Neural cell (in vitro differentiated cells): ENCODE measurements around the gene CTNNA1. TPM values are rescaled to one million over a fixed set of nuclear protein-coding genes. Genes with fewer than 3 reads are reported as not detected.

Experiments used
- H2AFZ ChIP-seq: fragments of 200-600, 300-800 bp; sonication (generic), shearing (Covaris generic); 2 replicates; pipeline ENCODE4 v1.6.0; 2014; ENCODE audit warnings: low read depth, mild to moderate bottlenecking, antibody characterized with exemption, low read length, moderate library complexity
- H3F3A ChIP-seq: fragments of 200-600 bp; shearing (Covaris generic); 2 replicates; pipeline ENCODE4 v1.6.1; 2016; ENCODE audit warnings: mild to moderate bottlenecking, moderate library complexity, mixed read lengths, antibody characterized with exemption, low read length; ENCODE audit not compliant: insufficient read depth, poor library complexity, severe bottlenecking
- H3K27ac ChIP-seq: fragments of 200-600, 300-800 bp; sonication (generic), shearing (Covaris generic); 2 replicates; pipeline ENCODE4 v1.5.1; 2014; ENCODE audit warnings: mild to moderate bottlenecking, low read length, moderate library complexity
- H3K27me3 ChIP-seq: fragments of 300-800, 200-600 bp; sonication (generic), shearing (Covaris generic); 2 replicates; pipeline ENCODE4 v1.6.0; 2014; ENCODE audit warnings: mild to moderate bottlenecking, low read depth, low read length, moderate library complexity; ENCODE audit not compliant: insufficient read depth
- H3K36me3 ChIP-seq: fragments of 300-800, 200-600 bp; sonication (generic), shearing (Covaris generic); 2 replicates; pipeline ENCODE4 v1.5.1; 2014; ENCODE audit warnings: mild to moderate bottlenecking, antibody characterized with exemption, low read length, moderate library complexity; ENCODE audit not compliant: insufficient read depth
- H3K4me2 ChIP-seq: fragments of 300-800, 200-600 bp; sonication (generic), shearing (Covaris generic); 2 replicates; pipeline ENCODE4 v1.6.0; 2014; ENCODE audit warnings: mild to moderate bottlenecking, low read length
- H3K4me3 ChIP-seq: fragments of 300-800, 200-600 bp; sonication (generic), shearing (Covaris generic); 2 replicates; pipeline ENCODE4 v1.5.1; 2014; ENCODE audit warnings: mild to moderate bottlenecking, low read length, moderate library complexity
- H3K79me2 ChIP-seq: fragments of 200-600 bp; shearing (Covaris generic); replicated peaks from 2 replicates; pipeline ENCODE4 v1.6.0; 2014; ENCODE audit warnings: mild to moderate bottlenecking, low read length, moderate library complexity; ENCODE audit not compliant: insufficient read depth
- H3K9ac ChIP-seq: fragments of 300-800, 200-600 bp; sonication (generic), shearing (Covaris generic); 2 replicates; pipeline ENCODE4 v1.6.1; 2016; ENCODE audit warnings: mild to moderate bottlenecking, low read length, mixed read lengths
- H3K9me2 ChIP-seq: fragments of 200-600 bp; shearing (Covaris generic); 2 replicates; pipeline ENCODE4 v1.6.1; 2016; ENCODE audit warnings: mild to moderate bottlenecking, low read length, mixed read lengths; ENCODE audit not compliant: insufficient read depth
- H3K9me3 ChIP-seq: fragments of 200-600, 300-800 bp; sonication (generic), shearing (Covaris generic); 2 replicates; pipeline ENCODE4 v1.6.1; 2016; ENCODE audit warnings: mild to moderate bottlenecking, mixed run types, low read length, moderate library complexity, mixed read lengths
- H4K20me1 ChIP-seq: fragments of 200-600 bp; shearing (Covaris generic); 2 replicates; pipeline ENCODE4 v1.6.1; 2016; ENCODE audit warnings: mild to moderate bottlenecking, mixed run types; ENCODE audit not compliant: insufficient read depth
- EP300 ChIP-seq: fragments of 450-650 bp; conservative IDR thresholded peaks from 2 replicates; pipeline ENCODE4 v1.6.1; 2014; ENCODE audit warnings: antibody characterized with exemption, mild to moderate bottlenecking, moderate library complexity; ENCODE audit not compliant: poor library complexity, severe bottlenecking
- EZH2 ChIP-seq: fragments of 200-600, 300-800 bp; shearing (Covaris generic), sonication (generic); IDR thresholded peaks from 2 replicates; pipeline ENCODE4 v1.6.1; 2014; ENCODE audit warnings: antibody characterized with exemption, low read length, borderline replicate concordance, mild to moderate bottlenecking; ENCODE audit not compliant: insufficient read depth, poor library complexity, severe bottlenecking
- MXI1 ChIP-seq: fragments of 450-650 bp; conservative IDR thresholded peaks from 2 replicates; pipeline ENCODE4 v1.6.1; 2014; ENCODE audit warnings: antibody characterized with exemption, mild to moderate bottlenecking; ENCODE audit not compliant: poor library complexity, severe bottlenecking
- POLR2AphosphoS5 ChIP-seq: IDR thresholded peaks from 2 replicates; pipeline ENCODE4 v1.6.1; 2012
- RAD21 ChIP-seq: fragments of 450-650 bp; conservative IDR thresholded peaks from 2 replicates; pipeline ENCODE4 v1.6.1; 2014; ENCODE audit warnings: antibody characterized with exemption, mild to moderate bottlenecking, moderate library complexity
- SMC3 ChIP-seq: fragments of 450-650 bp; conservative IDR thresholded peaks from 2 replicates; pipeline ENCODE4 v1.6.1; 2014; ENCODE audit warnings: antibody characterized with exemption, mild to moderate bottlenecking, moderate library complexity; ENCODE audit not compliant: poor library complexity
- TAF1 ChIP-seq: IDR thresholded peaks from 2 replicates; pipeline ENCODE4 v1.6.1; 2012; ENCODE audit warnings: low read depth
- polyA plus RNA-seq: library from polyadenylated mRNA; depleted of rRNA; stranded (reverse); fragments of >200 nt; gene quantifications from 2 replicates; pipeline ENCODE4 v1.2.3, GENCODE V29; 2014
- TF ChIP-seq, protein P1 (sequence below): fragments of 450-650 bp; IDR thresholded peaks from 2 replicates; pipeline ENCODE4 v1.5.1; 2014; ENCODE audit warnings: antibody characterized with exemption, mild to moderate bottlenecking, moderate library complexity; ENCODE audit not compliant: poor library complexity, severe bottlenecking
- TF ChIP-seq, protein P2 (sequence below): IDR thresholded peaks from 2 replicates; pipeline ENCODE4 v1.6.1; 2012; ENCODE audit warnings: borderline replicate concordance

The CTNNA1 gene
- polyA plus RNA-seq, 1 donor from 2014 or later: 87.9 TPM

DNA sequence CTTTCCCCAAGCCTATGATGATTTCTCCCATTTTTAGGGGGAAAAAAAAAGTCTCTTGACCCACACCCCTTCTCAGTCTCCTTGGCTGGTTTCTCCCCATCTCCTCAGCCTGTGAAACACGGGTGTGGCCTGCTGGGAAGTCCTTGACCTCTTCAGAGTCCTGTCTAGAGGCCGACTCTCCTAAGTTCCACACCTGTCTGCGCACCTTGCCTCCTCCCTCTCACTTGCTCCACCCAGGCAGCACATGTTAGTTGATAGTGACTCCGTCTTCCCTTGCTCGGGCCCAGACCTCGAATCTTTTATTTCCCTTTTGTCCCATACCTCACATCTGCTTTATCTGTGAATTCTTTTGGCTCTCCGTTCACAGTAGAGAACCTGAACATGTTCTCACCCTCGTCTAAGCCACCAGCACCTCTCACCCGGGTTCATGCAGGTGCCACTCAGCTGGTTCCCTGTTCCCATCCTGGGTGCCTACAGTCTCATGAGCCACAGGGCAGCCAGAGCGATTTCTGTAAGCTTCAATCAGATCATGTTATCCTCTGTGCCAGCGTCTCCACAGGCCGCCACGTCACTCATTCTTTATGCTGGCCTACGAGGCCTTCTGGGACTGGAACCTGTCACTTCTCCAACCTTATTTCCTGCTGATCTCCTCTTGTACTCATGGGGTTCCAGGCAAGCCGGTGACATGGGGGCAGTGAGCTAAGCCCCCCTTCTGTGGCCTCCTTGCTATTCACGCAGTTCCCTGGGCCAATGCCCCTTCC, 173.6 kb downstream of the CTNNA1 start:
- Histone ChIP-seq H3K9me3 (no peaks in the 10 kb centered on the region), H2AFZ (no peak overlapping the region), H3K9me2 (no peaks in the 10 kb centered on the region), H3K27me3 (no peaks in the 10 kb centered on the region), H3K4me3 (no peak overlapping the region), H3F3A (no peaks in the 10 kb centered on the region), H3K79me2 (no peaks in the 10 kb centered on the region), H3K36me3 (no peaks in the 10 kb centered on the region), H3K27ac (no peak overlapping the region), H3K9ac (no peak overlapping the region), H4K20me1 (no peaks in the 10 kb centered on the region), H3K4me2 (no peak overlapping the region)
- no peak for TF ChIP-seq TAF1

DNA sequence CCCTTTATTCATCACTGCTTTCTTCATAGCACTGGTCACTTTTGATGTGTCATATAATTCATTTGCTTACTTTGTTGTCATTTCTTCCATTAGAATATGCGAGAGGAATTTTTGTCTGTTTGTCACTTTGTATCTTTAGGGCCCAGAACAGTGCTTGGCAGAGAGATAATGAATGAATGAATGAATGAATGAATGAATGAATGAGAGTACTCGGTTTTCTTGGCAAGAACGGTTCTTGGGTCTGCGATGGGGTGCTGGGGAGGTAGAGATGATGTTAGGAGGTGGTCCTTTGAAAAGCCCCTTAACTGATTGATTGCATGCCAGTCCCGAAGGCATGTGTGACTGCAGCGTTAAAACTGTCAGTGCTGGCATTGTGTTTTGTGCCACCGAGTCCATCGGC, 174.3 kb downstream of the CTNNA1 start:
- Histone ChIP-seq H3K27ac (no peak overlapping the region), H3K36me3 (no peaks in the 10 kb centered on the region), H4K20me1 (no peaks in the 10 kb centered on the region), H3K9me3 (no peaks in the 10 kb centered on the region), H3K79me2 (no peaks in the 10 kb centered on the region), H3K4me2 (no peak overlapping the region), H3K9me2 (no peaks in the 10 kb centered on the region), H2AFZ (no peak overlapping the region), H3K27me3 (no peaks in the 10 kb centered on the region), H3F3A (no peaks in the 10 kb centered on the region), H3K9ac (no peak overlapping the region), H3K4me3 (no peak overlapping the region)
- TF ChIP-seq EP300 (no peak), SMC3 (no peak), EZH2 (no peak), POLR2AphosphoS5 (no peak), RAD21 (no peak), TAF1 (no peak), MXI1 (no peak)
- TF ChIP-seq, protein P1, sequence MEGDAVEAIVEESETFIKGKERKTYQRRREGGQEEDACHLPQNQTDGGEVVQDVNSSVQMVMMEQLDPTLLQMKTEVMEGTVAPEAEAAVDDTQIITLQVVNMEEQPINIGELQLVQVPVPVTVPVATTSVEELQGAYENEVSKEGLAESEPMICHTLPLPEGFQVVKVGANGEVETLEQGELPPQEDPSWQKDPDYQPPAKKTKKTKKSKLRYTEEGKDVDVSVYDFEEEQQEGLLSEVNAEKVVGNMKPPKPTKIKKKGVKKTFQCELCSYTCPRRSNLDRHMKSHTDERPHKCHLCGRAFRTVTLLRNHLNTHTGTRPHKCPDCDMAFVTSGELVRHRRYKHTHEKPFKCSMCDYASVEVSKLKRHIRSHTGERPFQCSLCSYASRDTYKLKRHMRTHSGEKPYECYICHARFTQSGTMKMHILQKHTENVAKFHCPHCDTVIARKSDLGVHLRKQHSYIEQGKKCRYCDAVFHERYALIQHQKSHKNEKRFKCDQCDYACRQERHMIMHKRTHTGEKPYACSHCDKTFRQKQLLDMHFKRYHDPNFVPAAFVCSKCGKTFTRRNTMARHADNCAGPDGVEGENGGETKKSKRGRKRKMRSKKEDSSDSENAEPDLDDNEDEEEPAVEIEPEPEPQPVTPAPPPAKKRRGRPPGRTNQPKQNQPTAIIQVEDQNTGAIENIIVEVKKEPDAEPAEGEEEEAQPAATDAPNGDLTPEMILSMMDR: no peak
- TF ChIP-seq, protein P2, sequence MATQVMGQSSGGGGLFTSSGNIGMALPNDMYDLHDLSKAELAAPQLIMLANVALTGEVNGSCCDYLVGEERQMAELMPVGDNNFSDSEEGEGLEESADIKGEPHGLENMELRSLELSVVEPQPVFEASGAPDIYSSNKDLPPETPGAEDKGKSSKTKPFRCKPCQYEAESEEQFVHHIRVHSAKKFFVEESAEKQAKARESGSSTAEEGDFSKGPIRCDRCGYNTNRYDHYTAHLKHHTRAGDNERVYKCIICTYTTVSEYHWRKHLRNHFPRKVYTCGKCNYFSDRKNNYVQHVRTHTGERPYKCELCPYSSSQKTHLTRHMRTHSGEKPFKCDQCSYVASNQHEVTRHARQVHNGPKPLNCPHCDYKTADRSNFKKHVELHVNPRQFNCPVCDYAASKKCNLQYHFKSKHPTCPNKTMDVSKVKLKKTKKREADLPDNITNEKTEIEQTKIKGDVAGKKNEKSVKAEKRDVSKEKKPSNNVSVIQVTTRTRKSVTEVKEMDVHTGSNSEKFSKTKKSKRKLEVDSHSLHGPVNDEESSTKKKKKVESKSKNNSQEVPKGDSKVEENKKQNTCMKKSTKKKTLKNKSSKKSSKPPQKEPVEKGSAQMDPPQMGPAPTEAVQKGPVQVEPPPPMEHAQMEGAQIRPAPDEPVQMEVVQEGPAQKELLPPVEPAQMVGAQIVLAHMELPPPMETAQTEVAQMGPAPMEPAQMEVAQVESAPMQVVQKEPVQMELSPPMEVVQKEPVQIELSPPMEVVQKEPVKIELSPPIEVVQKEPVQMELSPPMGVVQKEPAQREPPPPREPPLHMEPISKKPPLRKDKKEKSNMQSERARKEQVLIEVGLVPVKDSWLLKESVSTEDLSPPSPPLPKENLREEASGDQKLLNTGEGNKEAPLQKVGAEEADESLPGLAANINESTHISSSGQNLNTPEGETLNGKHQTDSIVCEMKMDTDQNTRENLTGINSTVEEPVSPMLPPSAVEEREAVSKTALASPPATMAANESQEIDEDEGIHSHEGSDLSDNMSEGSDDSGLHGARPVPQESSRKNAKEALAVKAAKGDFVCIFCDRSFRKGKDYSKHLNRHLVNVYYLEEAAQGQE: no peak
